Epithelial cell of proximal tubule (primary cell): ENCODE data around the gene SLC9A8. TPM values are rescaled to one million over a fixed set of nuclear protein-coding genes. Genes with fewer than 3 reads are reported as not detected.

ENCODE experiments used
- DNase-seq: peaks from one replicate; pipeline ENCODE4 v3.0.0-alpha.2; 2011; ENCODE audit warnings: low read depth
- H3K4me3 ChIP-seq: 2 replicates; pipeline ENCODE4 v1.5.1; 2011; ENCODE audit warnings: low read depth, mild to moderate bottlenecking, low read length
- total RNA-seq: library from RNA; depleted of rRNA; stranded (reverse); fragments of >200 nt; gene quantifications from 2 replicates; pipeline ENCODE4 v1.2.3, GENCODE V29; 2015
- TF ChIP-seq, protein P1 (sequence below): conservative IDR thresholded peaks from 2 replicates; pipeline ENCODE4 v1.5.1; 2012; ENCODE audit warnings: low read depth, mild to moderate bottlenecking, low read length

The SLC9A8 gene
- total RNA-seq, 1 donor from 2014 or later: 4.2 TPM

DNA sequence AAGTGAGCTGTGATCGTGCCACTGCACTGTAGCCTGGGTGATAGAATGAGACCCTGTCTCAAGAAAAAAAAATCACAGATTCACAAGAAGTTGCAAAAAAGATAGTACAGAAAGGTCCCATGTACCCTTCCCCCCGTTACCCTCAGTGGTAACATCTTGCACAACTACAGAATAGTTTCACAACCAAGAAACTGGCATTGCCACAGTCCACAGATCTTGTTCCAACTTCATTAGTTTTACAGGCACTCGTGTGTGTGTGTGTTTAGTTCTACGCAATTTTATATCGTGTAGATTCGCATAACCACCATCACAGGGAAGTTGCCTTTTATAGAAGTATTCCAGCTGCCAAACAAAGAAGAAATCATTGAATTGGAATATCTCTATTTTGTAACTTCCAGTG lies 83.6 kb downstream of the SLC9A8 start:
- no peak overlapping the region for H3K4me3 ChIP-seq
- no peak for DNase-seq
- TF ChIP-seq, protein P1, sequence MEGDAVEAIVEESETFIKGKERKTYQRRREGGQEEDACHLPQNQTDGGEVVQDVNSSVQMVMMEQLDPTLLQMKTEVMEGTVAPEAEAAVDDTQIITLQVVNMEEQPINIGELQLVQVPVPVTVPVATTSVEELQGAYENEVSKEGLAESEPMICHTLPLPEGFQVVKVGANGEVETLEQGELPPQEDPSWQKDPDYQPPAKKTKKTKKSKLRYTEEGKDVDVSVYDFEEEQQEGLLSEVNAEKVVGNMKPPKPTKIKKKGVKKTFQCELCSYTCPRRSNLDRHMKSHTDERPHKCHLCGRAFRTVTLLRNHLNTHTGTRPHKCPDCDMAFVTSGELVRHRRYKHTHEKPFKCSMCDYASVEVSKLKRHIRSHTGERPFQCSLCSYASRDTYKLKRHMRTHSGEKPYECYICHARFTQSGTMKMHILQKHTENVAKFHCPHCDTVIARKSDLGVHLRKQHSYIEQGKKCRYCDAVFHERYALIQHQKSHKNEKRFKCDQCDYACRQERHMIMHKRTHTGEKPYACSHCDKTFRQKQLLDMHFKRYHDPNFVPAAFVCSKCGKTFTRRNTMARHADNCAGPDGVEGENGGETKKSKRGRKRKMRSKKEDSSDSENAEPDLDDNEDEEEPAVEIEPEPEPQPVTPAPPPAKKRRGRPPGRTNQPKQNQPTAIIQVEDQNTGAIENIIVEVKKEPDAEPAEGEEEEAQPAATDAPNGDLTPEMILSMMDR: no peak

DNA sequence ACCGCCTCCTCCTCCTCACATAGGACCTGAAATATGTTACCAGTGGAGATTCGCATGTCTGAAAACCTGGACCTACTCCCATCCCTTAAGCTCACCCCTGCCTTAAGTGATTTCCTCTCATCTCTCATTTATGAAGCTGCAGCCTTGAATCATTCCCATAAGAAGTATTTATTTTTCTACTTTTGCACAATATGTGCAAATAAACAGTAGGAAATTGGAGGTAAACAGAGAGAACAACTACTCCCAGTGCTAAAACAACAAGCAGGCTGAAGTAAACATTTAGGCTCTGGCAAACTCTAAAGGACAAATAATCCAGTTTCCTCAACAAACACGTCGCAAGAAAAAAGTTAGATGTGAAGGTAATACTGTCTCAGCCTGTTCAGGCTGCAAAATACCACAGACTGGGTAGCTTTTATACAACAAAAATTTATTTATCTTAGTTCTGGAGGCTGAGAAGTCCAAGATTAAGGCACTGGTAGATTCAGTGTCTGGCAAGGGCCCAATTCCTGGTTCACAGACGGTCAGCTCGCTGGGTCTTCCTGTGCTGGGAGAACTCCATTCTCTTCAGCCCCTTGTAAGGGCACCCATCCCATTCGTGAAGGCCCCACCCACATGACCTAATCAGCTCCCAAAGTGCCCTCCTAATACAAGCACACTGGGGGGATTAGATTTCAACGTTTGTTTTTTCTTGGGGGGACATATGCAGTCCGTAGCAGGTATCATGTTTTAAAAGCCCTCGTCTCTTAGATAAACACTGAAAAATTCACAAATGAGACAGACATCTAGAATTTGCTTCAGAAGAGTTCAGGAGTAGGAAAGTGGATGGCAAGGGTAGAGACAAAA lies 87.1 kb downstream of the SLC9A8 start:
- H3K4me3 ChIP-seq: no peak overlapping the region
- DNase-seq: no peak
- TF ChIP-seq, protein P1: no peak

DNA sequence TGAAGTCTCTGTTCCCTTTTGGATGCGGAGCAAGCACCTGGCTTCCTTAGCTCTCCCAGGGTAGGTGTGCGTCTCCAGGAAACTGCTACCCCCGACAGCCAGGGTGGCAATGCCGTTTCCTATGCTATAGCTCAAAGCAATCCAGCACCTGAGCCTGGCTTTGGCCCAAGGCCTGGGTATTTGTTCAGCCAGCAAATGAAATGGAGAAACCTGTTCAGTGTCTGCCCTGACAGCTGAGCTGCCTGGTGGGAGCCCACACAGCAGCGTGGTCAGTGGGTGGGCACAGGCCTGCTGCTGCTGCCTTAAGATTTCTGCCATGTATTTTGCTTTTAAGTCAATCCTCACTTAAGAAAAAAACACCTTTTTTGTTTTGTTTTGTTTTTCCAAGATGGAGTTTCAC lies 89.0 kb downstream of the SLC9A8 start:
- TF ChIP-seq, protein P1: no peak
- H3K4me3 ChIP-seq: no peak overlapping the region
- no peak for DNase-seq

DNA sequence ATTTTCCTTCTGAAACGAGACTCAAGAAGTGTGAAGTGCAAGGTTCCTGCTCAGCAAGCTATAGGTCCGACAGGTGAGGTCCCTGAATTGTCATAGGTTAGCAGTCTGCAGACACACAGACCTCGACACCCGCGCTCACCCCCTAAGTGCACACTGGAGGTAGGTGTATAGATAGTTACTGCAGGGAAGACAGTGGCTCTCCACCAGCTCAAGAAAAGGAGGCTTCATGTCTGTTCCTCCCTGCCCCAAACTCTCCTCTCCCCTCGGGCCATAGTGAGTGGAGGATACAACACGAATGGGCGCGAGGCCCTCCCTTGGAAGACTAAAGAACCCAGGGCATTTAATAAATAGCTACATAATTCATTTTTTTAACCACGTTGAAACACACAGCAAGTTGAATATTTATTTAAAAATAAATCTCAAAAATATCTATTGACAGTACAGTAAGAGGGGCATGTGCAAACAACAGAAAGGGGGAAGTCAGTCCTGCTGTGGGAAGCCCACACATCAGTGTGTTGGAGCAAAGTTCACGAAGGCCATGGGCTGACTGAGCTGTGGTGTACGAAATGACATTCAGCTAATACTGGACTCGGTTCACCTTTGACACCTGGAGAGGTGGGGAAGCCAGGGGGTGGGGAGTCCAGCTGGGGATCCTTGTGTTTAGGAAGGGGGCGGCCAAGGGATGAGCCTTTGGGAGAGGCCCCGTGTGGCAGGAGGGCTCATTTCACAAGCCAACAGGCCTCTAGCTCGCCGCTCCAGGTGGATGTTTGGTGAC lies 92.0 kb downstream of the SLC9A8 start:
- no peak for DNase-seq
- H3K4me3 ChIP-seq: no peak overlapping the region
- TF ChIP-seq, protein P1: no peak

DNA sequence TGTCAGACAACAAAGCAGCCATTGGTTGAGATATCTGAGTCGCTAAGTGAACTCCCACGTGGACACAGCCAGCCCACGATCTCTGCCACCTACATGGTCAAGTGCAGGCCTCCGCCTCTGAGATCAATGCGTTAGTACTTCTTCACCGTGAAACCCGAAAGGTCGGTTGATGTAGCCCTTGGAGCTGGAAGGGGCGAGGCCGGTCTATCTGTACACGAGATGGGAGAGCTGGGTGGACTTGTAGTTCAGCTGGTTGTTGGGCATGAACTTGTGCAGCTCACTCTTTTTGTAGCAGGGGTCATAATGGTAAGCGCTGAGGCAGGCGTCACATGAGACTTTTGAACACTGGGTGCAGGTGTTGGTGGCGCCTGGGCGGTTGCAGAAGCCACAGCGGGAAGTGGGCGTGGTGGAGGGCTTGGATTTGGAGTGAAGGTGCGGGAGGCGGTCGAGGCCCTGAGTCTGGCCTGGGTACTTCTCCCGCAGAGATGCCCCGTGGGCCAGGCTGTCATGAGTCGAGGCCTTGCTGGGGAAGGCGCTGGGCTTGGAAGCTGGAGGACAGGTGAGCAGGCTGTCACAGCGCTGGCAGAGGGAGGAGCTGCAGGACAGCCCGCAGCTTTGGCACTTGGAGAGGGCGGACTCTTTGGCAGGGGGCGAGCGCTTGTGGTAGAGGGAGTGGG lies 92.9 kb downstream of the SLC9A8 start:
- TF ChIP-seq, protein P1: no peak
- no peak overlapping the region for H3K4me3 ChIP-seq
- no peak for DNase-seq

DNA sequence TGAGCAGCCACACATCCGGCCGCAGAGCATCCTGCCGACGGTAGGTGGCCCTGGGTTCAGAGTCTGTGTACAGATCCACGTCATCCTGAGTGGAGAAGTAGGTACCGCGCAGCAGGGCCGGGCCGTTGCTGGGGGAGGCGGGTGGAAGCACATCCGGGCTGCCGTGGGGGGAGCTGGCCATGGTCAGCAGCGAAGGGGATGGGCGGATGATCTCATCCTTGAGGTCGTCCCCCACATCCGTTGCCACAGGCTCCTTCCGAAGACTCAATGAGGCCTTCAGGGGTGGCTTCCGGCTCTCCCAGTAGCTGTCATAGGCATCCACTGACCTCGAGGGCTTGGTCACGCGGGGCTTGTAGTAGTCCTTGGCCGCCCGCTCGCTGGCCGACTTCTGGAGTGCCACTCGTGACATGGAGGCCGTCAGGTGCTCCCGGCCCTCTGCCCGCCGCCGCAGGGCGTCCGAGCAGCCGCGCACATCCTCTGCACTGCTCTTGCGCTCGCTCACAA lies 93.5 kb downstream of the SLC9A8 start:
- no peak overlapping the region for H3K4me3 ChIP-seq
- DNase-seq: no peak
- TF ChIP-seq, protein P1: no peak
